H9 (cell line): Measurements from ENCODE around the gene BRI3BP. TPM values are rescaled to one million over a fixed set of nuclear protein-coding genes. Genes with fewer than 3 reads are reported as not detected.

Experiments used
- DNase-seq: peaks from one replicate; pipeline ENCODE4 v3.0.0-alpha.2; 2017
- H2AFZ ChIP-seq: one replicate; pipeline ENCODE4 v1.6.1; 2013; ENCODE audit warnings: mild to moderate bottlenecking, low read length, control low read depth, moderate library complexity
- H2AK5ac ChIP-seq: 2 replicates; pipeline ENCODE4 v1.6.1; 2013; ENCODE audit warnings: low read length, control low read depth, mixed read lengths; ENCODE audit not compliant: insufficient read length
- H2BK120ac ChIP-seq: one replicate; pipeline ENCODE4 v1.6.1; 2013; ENCODE audit warnings: low read depth, mild to moderate bottlenecking, low read length, control low read depth, inconsistent platforms; ENCODE audit not compliant: poor library complexity, severe bottlenecking
- H2BK12ac ChIP-seq: 2 replicates; pipeline ENCODE4 v1.6.1; 2013; ENCODE audit warnings: low read length, control low read depth, mixed read lengths, low read depth; ENCODE audit not compliant: insufficient read length
- H2BK15ac ChIP-seq: 2 replicates; pipeline ENCODE4 v1.6.1; 2013; ENCODE audit warnings: low read depth, low read length, control low read depth
- H2BK20ac ChIP-seq: one replicate; pipeline ENCODE4 v1.6.1; 2013; ENCODE audit warnings: low read depth, mild to moderate bottlenecking, low read length, control low read depth, inconsistent platforms; ENCODE audit not compliant: poor library complexity, severe bottlenecking
- H2BK5ac ChIP-seq: 2 replicates; pipeline ENCODE4 v1.6.1; 2013; ENCODE audit warnings: low read length, control low read depth, mixed read lengths; ENCODE audit not compliant: insufficient read length
- H3K14ac ChIP-seq: 2 replicates; pipeline ENCODE4 v1.6.1; 2013; ENCODE audit warnings: low read length, control low read depth; ENCODE audit not compliant: insufficient read depth
- H3K18ac ChIP-seq: 2 replicates; pipeline ENCODE4 v1.6.1; 2013; ENCODE audit warnings: low read depth, mild to moderate bottlenecking, mixed read lengths, low read length, control low read depth; ENCODE audit not compliant: insufficient read length
- H3K23ac ChIP-seq: 2 replicates; pipeline ENCODE4 v1.6.1; 2013; ENCODE audit warnings: low read length, control low read depth, mixed read lengths, low read depth; ENCODE audit not compliant: insufficient read length
- H3K23me2 ChIP-seq: 2 replicates; pipeline ENCODE4 v1.6.1; 2013; ENCODE audit warnings: low read depth, mild to moderate bottlenecking, mixed read lengths, low read length, control low read depth; ENCODE audit not compliant: insufficient read length, poor library complexity, severe bottlenecking
- H3K27ac ChIP-seq: 2 replicates; pipeline ENCODE4 v1.5.1; 2013; ENCODE audit warnings: low read length, control low read depth, mixed read lengths, low read depth; ENCODE audit not compliant: insufficient read length
- H3K27me3 ChIP-seq: 2 replicates; pipeline ENCODE4 v1.6.1; 2013; ENCODE audit warnings: low read length, control low read depth, inconsistent platforms; ENCODE audit not compliant: insufficient read depth
- H3K4ac ChIP-seq: 2 replicates; pipeline ENCODE4 v1.6.1; 2013; ENCODE audit warnings: low read depth, mild to moderate bottlenecking, control low read depth, inconsistent platforms, low read length, moderate library complexity
- H3K4me1 ChIP-seq: 2 replicates; pipeline ENCODE4 v1.6.1; 2013; ENCODE audit warnings: low read length, control low read depth, inconsistent platforms; ENCODE audit not compliant: insufficient read depth
- H3K4me2 ChIP-seq: 2 replicates; pipeline ENCODE4 v1.6.1; 2013; ENCODE audit warnings: low read length, control low read depth, mixed read lengths; ENCODE audit not compliant: insufficient read length, insufficient read depth
- H3K56ac ChIP-seq: 2 replicates; pipeline ENCODE4 v1.6.1; 2013; ENCODE audit warnings: low read depth, mild to moderate bottlenecking, mixed read lengths, low read length, control low read depth; ENCODE audit not compliant: insufficient read length
- H3K79me1 ChIP-seq: 2 replicates; pipeline ENCODE4 v1.6.1; 2013; ENCODE audit warnings: low read depth, mild to moderate bottlenecking, moderate library complexity, low read length, control low read depth, inconsistent platforms; ENCODE audit not compliant: insufficient read depth, poor library complexity, severe bottlenecking
- H3K79me2 ChIP-seq: 2 replicates; pipeline ENCODE4 v1.6.1; 2013; ENCODE audit warnings: low read length, control low read depth, inconsistent platforms; ENCODE audit not compliant: insufficient read depth
- H3K9ac ChIP-seq: 2 replicates; pipeline ENCODE4 v1.6.1; 2013; ENCODE audit warnings: low read length, control low read depth, mixed read lengths; ENCODE audit not compliant: insufficient read length; ENCODE audit errors: extremely low read depth
- H3K9me3 ChIP-seq: one replicate; pipeline ENCODE4 v1.6.1; 2013; ENCODE audit warnings: low read depth, low read length, inconsistent platforms; ENCODE audit not compliant: control insufficient read depth
- H3T11ph ChIP-seq: one replicate; pipeline ENCODE4 v1.6.1; 2013; ENCODE audit warnings: mild to moderate bottlenecking, low read length, control low read depth, inconsistent platforms
- H4K20me1 ChIP-seq: one replicate; pipeline ENCODE4 v1.6.1; 2013; ENCODE audit not compliant: control insufficient read depth, insufficient read length, insufficient read depth
- H4K5ac ChIP-seq: 2 replicates; pipeline ENCODE4 v1.6.1; 2013; ENCODE audit warnings: low read depth, mild to moderate bottlenecking, mixed read lengths, low read length, control low read depth; ENCODE audit not compliant: insufficient read length
- H4K8ac ChIP-seq: replicated peaks from 2 replicates; pipeline ENCODE4 v1.6.1; 2013; ENCODE audit warnings: low read length, control low read depth, mixed read lengths, low read depth; ENCODE audit not compliant: insufficient read length
- H4K91ac ChIP-seq: 2 replicates; pipeline ENCODE4 v1.6.1; 2013; ENCODE audit warnings: low read depth, mild to moderate bottlenecking, moderate library complexity, mixed read lengths, low read length, control low read depth; ENCODE audit not compliant: insufficient read length
- H3K27ac Mint-ChIP-seq, 3 experiments: 2 replicates in 2 of 3; 3 replicates in 1 of 3; pipeline ENCODE4 v1.8.0; 2020 to 2021; ENCODE audit warnings: mixed read lengths in 3 of 3, mild to moderate bottlenecking in 1 of 3, moderate library complexity in 1 of 3
- H3K27me3 Mint-ChIP-seq: 2 replicates; pipeline ENCODE4 v1.8.0; 2021; ENCODE audit warnings: low read depth, mild to moderate bottlenecking, moderate library complexity, mixed read lengths
- H3K36me3 Mint-ChIP-seq, 3 experiments: 2 replicates in 2 of 3; 3 replicates in 1 of 3; pipeline ENCODE4 v1.8.0; 2020 to 2021; ENCODE audit warnings: low read depth in 3 of 3, mixed read lengths in 3 of 3; ENCODE audit not compliant: insufficient read depth in 1 of 3
- H3K4me1 Mint-ChIP-seq, 2 experiments: 2 replicates each; pipeline ENCODE4 v1.8.0; 2020; ENCODE audit warnings: mixed read lengths in 2 of 2
- H3K4me3 Mint-ChIP-seq, 2 experiments: 2 replicates in 1 of 2; 3 replicates in 1 of 2; pipeline ENCODE4 v1.8.0; 2020 to 2021; ENCODE audit warnings: mild to moderate bottlenecking in 2 of 2, mixed read lengths in 2 of 2, moderate library complexity in 1 of 2
- H3K9me3 Mint-ChIP-seq, 2 experiments: 2 replicates in 1 of 2; 3 replicates in 1 of 2; pipeline ENCODE4 v1.8.0; 2020; ENCODE audit warnings: mild to moderate bottlenecking in 2 of 2, mixed read lengths in 2 of 2, moderate library complexity in 1 of 2
- CTCF ChIP-seq: fragments of 200-600 bp; sonication (generic); conservative IDR thresholded peaks from 3 replicates; pipeline ENCODE4 v1.8.0; 2021; ENCODE audit warnings: antibody characterized with exemption, mild to moderate bottlenecking
- WGBS: extraction: QIAGEN DNeasy Blood & Tissue Kit; methylation state at CpG from one replicate; pipeline ENCODE4 v1.1.7; 2013; ENCODE audit warnings: missing lambda C conversion rate, low lambda C conversion rate, mixed read lengths; ENCODE audit not compliant: insufficient read length; ENCODE audit errors: extremely low coverage; 5-methylcytosine and 5-hydroxymethylcytosine counted together
- total RNA-seq: library from RNA; stranded (reverse); gene quantifications from 2 replicates; pipeline ENCODE4 v1.2.1, GENCODE V29; 2021

BRI3BP gene
- total RNA-seq, 1 experiment from 2014 or later = 10.5 TPM

- Histone ChIP-seq H2BK15ac (no peak overlapping the region), H3K9ac (no peak overlapping the region), H3K23ac (no peak overlapping the region), H3K14ac (no peak overlapping the region), H3K4ac (no peak overlapping the region), H2AK5ac (no peak overlapping the region), H4K5ac (no peak overlapping the region), H2BK120ac (no peak overlapping the region), H4K8ac (no peak overlapping the region), H2BK12ac (no peak overlapping the region), H2AFZ (no peak overlapping the region), H3K56ac (no peak overlapping the region), H3K18ac (no peak overlapping the region), H3K79me2 (no peaks in the 10 kb centered on the region), H4K91ac (no peak overlapping the region), H3K27me3 (no peaks in the 10 kb centered on the region), H3K4me2 (no peak overlapping the region), H3K9me3 (peaks cover 5% of the 10 kb centered on the region), H2BK20ac (no peak overlapping the region), H3K79me1 (no peaks in the 10 kb centered on the region), H4K20me1 (no peaks in the 10 kb centered on the region), H3T11ph (no peak overlapping the region), H3K27ac (no peak overlapping the region), H2BK5ac (no peak overlapping the region), H3K4me1 (no peaks in the 10 kb centered on the region), H3K23me2 (no peaks in the 10 kb centered on the region)
- Mint-ChIP-seq H3K9me3 (peaks cover 12 to 14% of the 10 kb centered on the region in 2 experiments), H3K4me3 (no peak overlapping the region), H3K36me3 (peaks cover 6 to 13% (median 6%) of the 10 kb centered on the region in 3 experiments), H3K4me1 (peaks cover 5 to 17% of the 10 kb centered on the region in 2 experiments), H3K27ac (no peak overlapping the region), H3K27me3 (peaks cover 3% of the 10 kb centered on the region; the same call in 1 of the 2 replicates)
- no CpG with 5 or more reads among the region's 9 CpGs for WGBS
- no peak for TF ChIP-seq CTCF
- no peak for DNase-seq
These were observed 62.1 kb downstream of the BRI3BP start for GRCh38 chr12:125055591-125055990.
